Hepatocyte (in vitro differentiated cells): ENCODE results near the gene STK38L.

Experiments used
- EZH2 ChIP-seq: fragments of 200-600 bp; sonication (generic); IDR thresholded peaks from 2 replicates; pipeline ENCODE4 v1.6.1; 2016; ENCODE audit warnings: antibody characterized with exemption, mild to moderate bottlenecking, borderline replicate concordance
- TF ChIP-seq, protein P1 (sequence below): fragments of 200-600 bp; sonication (generic); IDR thresholded peaks from 2 replicates; pipeline ENCODE4 v1.5.1; 2016; ENCODE audit warnings: antibody characterized with exemption, mild to moderate bottlenecking; ENCODE audit not compliant: poor library complexity

DNA sequence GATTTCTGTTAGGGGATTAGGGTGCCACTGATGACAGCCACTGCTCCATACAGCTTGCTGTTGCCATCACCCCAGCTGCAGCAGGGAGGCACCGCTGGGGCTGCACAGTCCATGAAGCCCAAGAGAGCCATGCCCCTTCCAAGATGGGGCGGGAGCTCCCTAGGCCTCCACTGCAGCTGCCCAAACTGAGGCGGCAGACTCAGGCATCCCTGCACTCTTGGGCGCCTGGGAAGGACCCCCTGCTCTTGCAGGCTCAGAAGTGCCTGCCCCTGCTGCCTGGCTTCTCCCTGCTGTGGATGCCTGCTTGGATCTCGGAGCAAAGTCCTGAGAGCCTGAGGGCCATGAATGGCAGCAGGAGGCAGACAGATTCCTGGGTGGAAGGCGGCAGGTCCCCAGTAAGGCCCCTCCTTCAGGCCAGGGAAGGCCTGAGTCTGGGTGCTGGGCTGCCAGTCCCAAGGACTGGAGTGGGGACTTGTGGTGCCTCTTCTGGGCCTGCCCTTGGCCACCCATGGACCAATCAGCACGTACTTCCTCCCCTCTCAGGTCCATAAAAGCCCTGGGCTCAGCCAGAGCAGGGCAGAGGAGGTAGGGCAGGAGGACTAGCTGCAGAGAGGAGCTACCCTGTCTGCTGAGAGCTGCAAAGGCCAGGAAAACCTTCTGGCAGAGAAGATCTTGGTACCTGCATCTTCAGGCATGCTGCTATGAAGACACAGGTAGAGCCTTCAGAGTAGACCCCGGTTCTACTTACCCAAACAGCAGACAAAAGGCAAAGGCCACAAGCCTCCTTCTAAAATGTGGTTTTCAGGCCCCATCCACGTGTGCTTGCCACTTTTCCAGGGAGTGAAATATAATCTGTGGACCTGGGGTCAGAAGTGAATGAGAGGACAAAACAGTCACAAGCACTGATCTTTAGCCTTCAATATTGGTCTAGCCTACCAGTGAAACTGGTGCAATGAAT lies 30.0 kb upstream of the STK38L start:
- TF ChIP-seq, protein P1, sequence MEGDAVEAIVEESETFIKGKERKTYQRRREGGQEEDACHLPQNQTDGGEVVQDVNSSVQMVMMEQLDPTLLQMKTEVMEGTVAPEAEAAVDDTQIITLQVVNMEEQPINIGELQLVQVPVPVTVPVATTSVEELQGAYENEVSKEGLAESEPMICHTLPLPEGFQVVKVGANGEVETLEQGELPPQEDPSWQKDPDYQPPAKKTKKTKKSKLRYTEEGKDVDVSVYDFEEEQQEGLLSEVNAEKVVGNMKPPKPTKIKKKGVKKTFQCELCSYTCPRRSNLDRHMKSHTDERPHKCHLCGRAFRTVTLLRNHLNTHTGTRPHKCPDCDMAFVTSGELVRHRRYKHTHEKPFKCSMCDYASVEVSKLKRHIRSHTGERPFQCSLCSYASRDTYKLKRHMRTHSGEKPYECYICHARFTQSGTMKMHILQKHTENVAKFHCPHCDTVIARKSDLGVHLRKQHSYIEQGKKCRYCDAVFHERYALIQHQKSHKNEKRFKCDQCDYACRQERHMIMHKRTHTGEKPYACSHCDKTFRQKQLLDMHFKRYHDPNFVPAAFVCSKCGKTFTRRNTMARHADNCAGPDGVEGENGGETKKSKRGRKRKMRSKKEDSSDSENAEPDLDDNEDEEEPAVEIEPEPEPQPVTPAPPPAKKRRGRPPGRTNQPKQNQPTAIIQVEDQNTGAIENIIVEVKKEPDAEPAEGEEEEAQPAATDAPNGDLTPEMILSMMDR, result no peak
- TF ChIP-seq EZH2, result no peak
